ENCODE measurements around the gene CAP2.
A peak's percentile ranks its signal among the peaks of the same experiment; 100 is the strongest.

CAP2 gene

DNA sequence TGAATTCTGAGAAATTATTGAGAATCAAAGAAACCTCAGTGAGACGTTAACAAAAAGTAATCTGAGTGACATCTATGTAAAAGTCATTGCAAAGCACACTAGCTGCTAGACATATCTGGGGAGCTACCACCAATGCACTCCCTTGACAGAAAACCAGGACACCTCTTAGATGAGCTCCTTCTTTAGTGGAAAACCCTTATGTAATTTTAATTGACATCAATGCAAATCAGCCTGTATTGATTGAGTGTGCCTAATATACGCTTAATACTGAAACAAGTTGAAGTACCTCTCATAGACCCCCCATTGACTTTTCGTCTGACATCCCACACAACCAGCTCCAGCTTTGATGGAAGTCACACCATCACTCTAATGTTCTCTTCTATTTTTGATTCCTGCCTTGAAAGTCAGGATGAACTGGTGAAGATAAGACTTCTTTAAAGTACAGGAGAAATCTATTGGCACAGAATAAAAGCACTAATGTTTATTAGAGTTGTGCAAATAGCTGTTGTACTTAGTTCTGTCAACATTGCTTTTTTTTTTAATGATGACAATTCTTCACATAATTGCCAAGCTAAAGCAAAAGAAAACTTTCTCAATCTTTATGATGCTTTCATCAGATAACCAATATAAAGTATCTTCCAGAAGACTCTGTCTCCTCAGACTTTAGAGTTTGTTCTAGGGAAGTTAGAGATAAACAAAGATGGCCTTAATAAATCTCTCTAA is 108.7 kb downstream of the CAP2 start:
- no peak for TF ChIP-seq ZFX (IDR thresholded peaks at IDR 0.05)
- no peak for TF ChIP-seq CTCF (conservative IDR thresholded peaks at IDR 0.05)
- peak overlapping the region; percentile 86; the same call in 1 of the 2 replicates for H3K27ac ChIP-seq

- H3K27ac ChIP-seq, result peak overlapping the region; percentile 87
Measured at GRCh38 chr6:17503051-17503450, 109.7 kb downstream of the CAP2 start.

GRCh38 chr6:17504005-17504404 is 110.6 kb downstream of the CAP2 start:
- TF ChIP-seq ZFX (IDR thresholded peaks at IDR 0.05), result no peak
- TF ChIP-seq CTCF (conservative IDR thresholded peaks at IDR 0.05), result no peak
- H3K27ac ChIP-seq, result peak overlapping the region; percentile 87; the same call in 1 of the 2 replicates

More at GRCh38 chr6:17503051-17503450, 109.7 kb downstream of the CAP2 start:
- TF ChIP-seq ZFX (IDR thresholded peaks at IDR 0.05), result no peak
- TF ChIP-seq CTCF (conservative IDR thresholded peaks at IDR 0.05), result no peak

GRCh38 chr6:17505062-17505476 is 111.7 kb downstream of the CAP2 start:
- no peak for TF ChIP-seq ZFX (IDR thresholded peaks at IDR 0.05)
- peak; percentile 49 for TF ChIP-seq CTCF (conservative IDR thresholded peaks at IDR 0.05)
- H3K27ac ChIP-seq, result peak overlapping the region; percentile 22; the same call in 1 of the 2 replicates

GRCh38 chr6:17505767-17506280 is 112.4 kb downstream of the CAP2 start:
- no peak for TF ChIP-seq ZFX (IDR thresholded peaks at IDR 0.05)
- TF ChIP-seq CTCF (conservative IDR thresholded peaks at IDR 0.05), result no peak
- H3K27ac ChIP-seq, result no peak overlapping the region

GRCh38 chr6:17506531-17506930 is 113.1 kb downstream of the CAP2 start:
- TF ChIP-seq CTCF (conservative IDR thresholded peaks at IDR 0.05) (no peak), ZFX (IDR thresholded peaks at IDR 0.05) (no peak)

DNA sequence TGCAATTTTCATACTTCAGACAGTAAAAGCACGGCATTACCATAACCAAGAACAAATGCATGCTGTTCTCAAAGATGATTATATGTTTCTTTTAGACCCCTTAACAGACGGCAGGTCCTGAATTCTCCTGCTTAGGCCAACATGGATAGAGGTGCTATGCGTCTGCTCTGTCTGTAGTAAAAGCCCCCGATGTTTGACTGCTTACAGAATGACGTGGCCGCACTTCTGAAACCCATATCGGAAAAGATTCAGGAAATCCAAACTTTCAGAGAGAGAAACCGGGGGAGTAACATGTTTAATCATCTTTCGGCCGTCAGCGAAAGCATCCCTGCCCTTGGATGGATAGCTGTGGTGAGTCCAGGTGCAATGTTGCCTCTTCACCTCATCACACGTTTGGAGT is 113.6 kb downstream of the CAP2 start:
- H3K27ac ChIP-seq, result no peak overlapping the region
- TF ChIP-seq CTCF (conservative IDR thresholded peaks at IDR 0.05) (no peak), ZFX (IDR thresholded peaks at IDR 0.05) (no peak)

More at GRCh38 chr6:17506531-17506930, 113.1 kb downstream of the CAP2 start:
- H3K27ac ChIP-seq, result no peak overlapping the region
